Right hindlimb (tissue), 1 donor: ENCODE data around the gene PHF24.

Experiments
- DNase-seq: peaks from one replicate; pipeline ENCODE4 v3.0.0-alpha.2; 2018

The PHF24 gene

DNA sequence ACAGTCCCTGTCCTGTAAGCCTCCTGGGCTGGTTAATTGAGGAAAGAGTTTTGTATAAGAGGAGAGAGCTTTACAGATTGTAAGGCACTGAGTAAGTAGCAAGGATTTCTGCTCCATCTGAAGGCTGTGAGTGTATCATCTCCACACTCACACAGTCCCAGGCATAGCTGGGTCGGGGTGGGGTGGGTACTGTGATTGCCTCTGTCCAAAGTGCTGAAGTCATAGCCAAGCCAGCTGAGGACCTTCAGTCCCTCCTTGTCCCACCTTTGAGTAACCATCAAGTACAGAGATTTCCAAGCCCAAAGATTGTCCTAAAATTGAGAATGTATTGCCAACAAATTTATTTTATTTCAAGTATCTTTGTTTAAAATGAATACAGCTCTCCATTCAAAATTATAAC lies 26.0 kb downstream of the PHF24 start:
- peak; percentile 58 for DNase-seq

DNA sequence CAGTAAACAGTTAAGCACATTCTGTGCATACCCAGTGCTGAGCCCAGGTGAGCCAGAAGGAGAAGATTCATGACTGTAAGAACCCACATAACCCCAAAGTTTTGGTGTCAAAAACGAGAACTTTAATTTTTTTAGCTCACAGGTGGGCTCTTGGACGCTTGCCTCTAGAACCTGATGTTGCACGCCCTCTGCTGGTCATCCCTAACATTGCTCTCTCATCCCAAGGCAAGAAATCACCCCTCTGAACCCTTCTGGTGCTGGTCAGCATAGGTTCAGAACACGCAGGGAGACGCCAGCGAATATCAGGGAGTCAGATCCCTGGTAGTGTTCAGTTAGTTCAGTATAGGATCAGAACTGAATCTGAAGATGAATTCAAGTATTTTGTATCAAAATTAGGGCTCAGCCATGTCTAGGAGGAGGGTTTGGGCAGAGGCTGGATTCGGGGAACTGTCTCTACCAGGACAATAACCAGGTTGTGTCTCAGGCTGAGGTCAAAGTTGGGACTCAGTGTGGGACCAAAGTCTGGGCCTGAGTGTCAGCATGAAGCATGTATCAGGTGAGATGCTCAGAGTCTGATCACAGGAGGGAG lies 27.3 kb downstream of the PHF24 start:
- DNase-seq, result peak; percentile 52

DNA sequence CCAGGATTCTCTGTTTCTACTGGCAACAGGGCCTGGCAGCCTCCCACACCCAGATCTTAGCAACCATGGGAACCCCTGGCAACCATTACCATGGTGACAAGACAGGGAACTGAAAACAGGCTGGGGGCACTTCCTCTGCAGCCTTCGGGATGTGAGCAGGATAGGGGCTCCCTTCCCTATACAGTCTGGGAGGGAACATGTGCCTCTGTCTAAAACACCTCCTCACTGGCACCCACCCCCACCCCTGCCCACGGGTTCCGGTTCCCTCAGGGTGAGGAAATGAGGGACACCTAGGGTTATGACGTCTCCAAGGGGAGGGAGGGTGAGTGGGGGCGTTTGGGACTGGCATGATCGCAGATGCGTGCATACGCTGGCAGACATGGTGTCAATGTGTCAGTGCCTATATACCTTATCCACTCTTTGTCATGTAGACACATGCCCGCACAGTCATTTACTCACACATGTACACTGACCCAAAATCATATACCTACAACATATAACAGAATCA lies 28.5 kb downstream of the PHF24 start:
- peak; percentile 48 for DNase-seq

DNA sequence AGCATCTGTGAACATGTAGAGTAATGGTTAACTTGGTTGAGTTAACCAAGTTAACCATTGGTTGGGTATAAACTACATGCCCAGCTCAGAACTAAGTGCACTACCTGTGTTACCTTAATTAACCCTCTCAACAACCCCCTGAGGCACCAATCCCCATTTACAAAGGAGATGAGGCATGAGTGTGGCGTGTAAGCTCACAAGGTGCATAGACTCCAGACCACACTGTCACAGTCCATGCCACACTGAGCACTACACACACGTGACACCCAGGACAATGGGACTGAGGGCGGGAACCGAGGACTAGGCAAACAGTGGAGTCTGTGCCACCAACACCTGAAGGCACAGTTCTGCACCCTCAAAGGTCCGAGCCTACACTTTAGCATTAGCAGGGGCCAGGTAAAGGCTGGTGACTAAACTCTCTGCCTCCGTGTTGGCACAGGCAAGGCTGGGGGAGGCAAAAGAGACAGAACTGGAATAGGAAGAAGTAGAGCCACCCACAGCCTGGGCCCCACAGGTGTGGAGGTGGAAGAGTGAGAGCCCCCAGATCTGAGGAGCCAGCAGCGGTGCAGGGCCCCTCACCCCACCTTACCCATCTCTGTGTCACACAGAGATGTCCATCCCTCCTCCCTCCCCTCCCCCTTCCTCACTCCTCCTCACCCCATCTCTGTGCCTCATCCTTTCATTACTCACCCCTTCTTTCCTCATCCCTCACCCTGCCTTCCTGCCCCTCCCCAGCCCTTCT lies 29.2 kb downstream of the PHF24 start:
- no peak for DNase-seq

DNA sequence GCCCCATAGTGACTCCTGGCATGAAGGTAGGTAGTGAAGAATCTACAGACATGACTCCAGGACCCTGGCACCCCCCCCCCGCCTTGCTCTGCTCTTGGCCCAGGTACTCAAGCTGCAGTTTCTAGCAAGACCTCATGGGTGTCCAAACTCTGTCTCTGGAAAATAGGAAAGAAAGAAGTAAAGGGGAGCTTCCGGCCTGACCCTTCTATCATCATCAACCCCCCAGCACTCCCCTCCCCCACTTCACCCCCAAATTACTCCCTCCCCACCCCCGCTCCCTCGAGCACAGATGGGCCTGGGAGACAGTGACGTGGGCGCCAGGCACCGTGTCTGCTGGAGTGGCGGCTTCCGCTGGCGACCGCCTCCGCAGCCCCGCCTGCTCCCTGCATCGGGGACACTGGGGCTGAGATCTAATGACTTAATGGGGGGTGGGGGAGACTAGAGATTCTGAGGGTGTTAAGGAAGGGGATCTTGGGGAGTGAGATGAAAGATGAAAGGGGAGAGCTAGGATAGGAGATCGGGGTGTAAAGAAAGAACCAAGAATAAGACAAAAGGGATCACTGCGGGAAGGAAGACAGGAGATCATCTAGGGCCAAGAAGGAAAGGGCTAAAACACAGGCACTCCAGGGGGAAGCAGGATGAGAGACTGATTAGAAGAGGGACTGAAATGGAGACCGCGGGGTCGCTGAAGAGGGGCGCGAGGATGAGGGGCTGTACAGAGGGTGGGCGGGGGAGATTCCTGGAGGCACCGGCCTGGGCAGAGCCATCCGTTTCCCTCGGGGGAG lies 30.3 kb downstream of the PHF24 start:
- no peak for DNase-seq

DNA sequence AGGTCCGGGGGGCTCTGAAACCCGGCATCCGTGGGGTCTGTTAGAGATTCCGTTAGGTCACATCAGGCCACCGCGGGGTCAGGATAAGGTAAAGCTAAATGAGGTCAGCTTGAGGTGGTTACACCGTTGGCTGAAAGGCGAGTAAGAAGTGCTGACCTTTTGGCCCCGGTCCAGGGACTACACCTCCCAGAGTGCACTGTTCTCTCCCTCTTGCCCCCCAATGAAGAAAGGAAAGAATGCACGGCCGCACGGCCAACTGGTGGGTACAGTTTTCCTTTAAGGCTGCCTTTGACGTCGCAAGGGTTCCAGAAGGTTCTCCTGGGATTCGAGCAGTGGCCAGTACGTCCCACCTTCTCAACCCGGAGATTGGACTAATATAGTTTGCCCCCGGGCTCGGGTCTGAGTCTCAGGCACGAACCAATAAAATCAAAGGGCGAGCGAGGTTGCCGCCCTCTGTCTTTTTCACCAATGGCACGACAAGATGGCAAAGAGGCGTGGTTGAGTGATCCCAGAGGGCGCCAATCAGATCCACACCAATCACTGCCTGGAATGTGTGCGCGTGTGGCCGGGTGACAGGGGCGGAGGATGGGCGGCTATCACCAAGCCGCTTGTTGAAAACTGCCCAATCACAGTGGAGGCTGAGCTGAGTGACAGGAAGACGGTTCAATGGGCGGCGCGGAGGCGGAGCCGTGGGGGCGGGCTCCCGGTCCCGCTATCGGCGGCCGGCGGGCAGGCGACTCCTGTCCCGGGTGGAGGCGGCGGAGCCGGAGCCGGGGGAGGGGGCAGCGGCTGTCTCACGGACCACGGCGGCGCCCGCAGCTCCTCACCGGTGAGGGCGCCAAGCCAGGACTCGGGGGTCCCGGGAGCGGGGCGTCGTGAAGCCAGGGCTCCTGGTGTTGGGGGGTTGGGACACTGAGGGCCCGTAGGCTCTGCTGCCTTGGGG lies 31.2 kb downstream of the PHF24 start, which contains the start of gene DNAJB5:
Gene DNAJB5, plus strand, starts transcription at position 743 of the 943 bp plus-strand sequence. CDS start 886 bp downstream, outside the sequence.
- DNase-seq, result peak; percentile 100

DNA sequence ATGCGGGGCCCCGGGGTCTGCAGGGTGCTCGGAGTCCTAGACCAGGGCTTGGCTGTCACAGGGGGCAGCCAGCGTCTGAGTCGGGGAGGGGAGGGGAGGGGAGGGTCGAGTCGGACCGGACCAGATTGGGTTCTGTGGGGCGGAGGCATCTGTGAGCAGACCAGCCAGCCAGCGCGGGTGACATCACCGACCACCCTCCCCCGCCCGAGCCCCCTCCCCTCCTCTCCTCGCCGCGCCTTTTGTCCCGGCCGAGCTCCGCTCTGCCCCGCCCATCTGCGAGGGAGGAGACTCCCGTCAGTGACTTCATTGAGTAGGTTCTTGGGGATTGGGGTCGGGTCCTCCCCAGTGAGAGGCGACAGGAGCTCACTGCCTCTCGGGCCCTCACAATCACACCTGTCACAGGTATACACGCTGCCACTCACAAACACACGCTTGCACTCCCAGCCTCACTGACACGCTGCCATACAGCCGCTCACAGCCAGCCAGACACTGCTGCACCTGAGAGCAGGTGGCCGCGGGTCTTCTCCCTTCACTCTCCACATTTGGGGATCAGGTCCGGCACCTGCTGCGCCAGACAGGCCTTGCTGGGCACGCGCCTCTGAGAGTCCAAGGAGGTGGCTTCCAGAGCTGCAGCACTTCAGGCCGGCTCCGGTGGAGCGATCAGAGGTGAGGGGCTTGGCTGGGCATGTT lies 32.0 kb downstream of the PHF24 start:
- peak; percentile 81 for DNase-seq

DNA sequence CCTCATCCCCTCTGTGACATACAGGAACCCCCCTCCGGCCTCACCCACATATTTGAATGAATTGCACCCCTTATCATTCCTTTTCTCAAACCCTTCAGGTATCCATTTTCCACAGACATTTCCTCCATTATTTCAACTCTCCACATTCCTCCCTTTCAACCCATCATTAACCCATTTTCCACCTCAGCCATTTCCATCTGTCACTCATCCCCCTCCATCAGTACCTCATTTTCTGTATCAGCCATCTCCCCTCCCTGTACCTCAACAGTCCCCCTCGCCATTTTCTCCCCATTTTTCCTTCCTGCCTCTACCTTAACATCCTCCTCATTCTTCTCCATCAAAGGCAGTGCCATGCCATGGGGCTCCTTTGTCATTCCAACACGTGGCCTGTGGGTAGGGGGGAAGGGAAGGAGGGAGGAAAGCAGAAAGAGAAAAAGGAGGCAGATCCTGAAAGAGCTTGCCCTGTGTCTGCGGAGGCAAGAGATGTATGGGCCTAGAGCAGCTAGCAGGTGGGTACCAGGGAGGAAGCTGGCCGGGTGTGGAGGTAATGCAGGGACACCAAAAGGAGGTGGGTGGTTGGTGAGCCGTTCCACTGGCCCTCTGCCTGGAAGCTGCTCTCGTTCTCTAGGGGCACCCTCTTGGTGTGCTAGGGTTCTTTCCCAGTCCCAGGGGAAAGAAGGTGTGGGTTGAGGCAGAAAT lies 33.0 kb downstream of the PHF24 start:
- no peak for DNase-seq

DNA sequence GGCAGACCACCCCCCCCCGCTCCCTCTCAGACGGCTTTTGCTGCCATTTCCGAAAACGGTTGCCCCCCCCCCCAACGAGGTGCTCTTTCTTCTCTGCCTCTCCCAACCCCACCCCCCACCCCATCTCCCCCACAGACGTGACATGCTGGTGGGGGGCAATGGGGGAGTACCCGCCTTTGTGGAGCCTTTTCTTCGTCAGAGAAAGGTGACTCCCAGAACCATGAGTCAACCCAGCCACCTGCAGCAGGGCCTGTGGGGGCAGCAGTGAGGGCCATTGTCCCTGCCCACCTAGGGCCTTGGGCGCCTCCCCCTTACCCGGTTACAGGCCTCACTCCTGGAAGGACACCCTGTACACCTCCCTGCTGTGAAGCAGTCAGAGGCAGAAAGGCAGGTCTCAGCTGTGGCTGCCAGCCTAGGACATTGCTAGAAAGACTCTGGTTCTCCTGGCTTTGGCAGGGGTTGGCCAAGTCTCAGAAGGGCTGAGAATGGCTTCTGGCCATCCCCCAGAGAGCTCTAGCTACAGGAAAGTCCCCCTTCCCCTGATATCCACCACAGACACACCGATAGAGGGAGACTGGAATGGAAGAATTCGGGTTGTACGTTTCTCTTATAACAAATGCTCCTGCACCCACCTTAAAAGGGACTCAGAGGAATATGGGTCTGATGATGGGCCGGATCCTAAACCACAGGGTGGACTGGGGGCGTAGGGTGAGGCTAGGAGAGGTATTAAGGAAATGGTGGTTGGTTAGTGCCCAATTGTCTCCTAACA lies 33.7 kb downstream of the PHF24 start:
- DNase-seq, result no peak

DNA sequence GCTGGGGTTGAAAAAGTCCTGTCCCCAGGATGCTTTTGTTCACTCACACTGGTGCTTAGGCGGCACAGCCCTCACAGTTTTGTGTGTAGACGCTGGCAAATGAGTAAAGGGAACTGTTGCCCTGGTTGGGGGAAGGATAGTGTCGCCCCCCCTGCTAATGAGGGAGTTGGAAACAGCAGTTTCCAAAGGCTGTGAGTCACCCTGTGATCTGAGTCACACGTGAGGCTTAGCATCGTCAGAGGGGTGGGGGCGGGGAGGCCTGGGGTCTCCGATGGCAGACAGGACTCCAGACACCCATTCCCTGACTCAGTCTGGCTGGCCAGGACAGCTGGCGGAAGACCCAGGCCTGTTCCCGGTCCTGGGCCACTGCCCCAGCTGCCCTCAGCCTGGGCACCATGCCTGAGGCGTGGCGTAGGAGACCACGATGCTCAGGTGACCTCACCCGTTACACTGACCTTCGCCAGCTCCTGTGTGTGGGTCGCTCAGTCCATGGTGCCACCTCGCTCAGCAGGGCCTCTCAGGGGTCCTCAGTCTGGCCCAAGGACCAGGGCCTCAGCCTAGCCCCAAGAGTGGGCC lies 34.4 kb downstream of the PHF24 start:
- DNase-seq, result peak; percentile 51

DNA sequence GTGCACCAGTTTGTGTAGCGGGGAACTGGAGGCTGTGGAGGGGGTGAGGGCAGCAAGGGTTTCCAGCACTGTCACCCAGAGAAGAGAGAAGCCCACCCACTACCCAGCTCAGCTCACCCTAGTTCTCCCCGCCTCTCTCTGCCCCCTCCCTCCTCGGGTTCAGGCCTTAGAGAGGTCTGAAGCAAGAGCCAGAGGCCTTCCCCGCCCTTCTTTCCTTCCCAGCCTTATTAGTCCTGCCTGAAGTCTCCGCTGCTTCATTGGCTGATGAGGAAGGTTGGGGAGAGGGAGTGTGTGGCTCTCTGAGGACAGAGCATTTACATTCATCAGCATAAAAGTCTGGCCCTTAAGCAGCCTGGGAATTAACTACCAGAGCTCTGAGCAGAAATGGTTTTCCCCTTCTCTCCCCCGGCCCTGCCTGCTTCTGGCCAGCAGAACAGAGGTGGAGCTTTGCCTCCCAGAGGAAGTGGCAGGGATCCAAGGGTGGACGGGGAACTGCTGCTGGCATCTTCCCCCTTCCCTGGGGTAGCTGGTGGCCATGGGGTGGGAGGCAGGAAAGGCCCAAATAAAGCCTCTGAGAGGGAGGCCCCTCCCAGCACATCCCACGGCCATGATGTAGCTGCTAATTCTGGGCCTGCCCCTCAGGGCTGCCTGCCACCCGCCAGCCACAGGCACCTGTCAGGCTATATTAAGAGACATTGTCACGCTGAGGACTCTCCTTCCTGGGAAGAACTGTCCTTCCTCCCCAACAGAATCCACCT lies 35.6 kb downstream of the PHF24 start:
- peak; percentile 85 for DNase-seq

DNA sequence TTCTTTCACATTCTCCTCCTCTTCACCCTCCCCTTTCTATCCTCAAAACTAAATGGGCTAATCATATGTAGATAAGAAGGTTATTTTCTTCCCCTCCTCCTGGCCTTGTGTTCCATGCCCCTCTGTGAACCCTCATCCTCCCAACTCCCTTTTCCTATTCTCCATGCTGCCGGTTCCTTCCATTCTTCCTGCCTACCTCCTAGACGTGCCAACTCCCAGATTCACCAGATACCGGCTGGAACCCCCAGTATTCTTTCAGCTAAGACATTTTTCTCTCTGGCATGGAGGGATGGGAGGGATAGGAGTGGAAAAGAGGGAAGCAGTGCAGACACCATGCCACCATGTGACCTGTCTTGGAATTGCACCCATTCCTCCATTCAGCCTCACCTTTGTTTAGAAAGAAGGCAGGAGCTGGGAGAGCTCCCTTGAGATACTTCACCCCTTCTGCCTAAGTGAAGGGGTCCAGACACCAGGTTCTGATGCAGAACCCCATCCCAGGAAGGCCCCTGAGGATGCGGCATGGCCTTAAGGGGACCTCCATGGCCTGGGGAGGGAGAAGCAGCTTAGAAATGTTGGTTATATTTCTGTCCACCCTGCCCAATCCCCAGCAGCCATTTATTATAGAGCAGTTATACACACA lies 36.3 kb downstream of the PHF24 start:
- DNase-seq, result peak; percentile 40

DNA sequence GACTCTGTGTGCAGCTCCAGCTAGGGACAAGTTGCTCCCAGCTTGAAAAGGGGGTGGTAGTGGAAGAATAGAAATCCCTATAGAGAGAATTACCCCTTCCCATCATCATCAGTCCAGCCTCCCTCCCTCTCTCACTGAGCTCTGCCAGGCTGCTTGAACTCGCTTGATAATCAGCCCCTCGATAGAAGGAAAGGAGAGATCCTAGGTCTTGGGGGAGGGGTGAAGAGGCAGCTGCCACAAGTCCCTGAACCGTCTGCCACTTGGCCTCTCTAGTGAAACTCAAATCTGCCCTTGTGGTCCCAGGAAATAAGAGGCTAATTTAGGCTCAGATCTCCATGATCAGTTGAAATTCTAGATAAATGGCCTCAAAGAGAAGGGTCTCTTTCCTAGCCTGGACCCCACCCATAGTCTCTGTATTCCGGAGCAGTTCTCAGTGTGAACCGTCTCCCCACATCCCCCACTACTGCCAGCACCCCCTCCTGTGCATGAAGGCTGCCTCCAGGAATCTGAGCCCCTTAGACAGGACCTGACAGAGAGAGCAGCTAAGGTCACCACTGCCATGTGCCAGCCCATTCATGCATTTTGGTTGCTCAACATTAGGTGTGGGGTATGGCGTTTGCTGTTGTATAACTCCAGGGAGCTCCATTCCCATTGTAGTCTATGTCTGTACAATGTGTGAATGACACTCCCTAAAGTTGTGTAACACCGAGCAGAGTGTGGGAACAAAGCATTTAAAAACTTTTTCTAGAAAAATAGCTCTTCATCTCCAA lies 37.0 kb downstream of the PHF24 start:
- no peak for DNase-seq

DNA sequence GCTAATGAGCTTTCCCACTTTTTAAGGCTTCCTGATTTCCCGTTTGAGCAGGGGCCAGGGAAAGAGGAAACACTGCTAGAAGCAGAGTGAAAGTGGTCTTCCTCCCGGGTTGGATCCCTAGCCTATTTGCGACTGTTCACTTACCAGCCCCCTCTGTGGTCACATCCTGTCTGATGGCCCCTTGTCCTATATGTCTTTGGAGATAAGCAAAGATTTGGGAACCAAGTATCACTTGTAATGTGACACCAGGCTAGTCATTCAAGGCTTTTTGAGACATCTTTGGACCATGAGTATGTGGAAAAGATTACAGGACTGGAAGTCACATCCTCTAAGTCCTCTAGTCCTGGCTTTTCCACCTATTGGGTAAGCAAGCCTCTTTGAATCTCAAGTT lies 37.6 kb downstream of the PHF24 start:
- DNase-seq, result no peak

DNA sequence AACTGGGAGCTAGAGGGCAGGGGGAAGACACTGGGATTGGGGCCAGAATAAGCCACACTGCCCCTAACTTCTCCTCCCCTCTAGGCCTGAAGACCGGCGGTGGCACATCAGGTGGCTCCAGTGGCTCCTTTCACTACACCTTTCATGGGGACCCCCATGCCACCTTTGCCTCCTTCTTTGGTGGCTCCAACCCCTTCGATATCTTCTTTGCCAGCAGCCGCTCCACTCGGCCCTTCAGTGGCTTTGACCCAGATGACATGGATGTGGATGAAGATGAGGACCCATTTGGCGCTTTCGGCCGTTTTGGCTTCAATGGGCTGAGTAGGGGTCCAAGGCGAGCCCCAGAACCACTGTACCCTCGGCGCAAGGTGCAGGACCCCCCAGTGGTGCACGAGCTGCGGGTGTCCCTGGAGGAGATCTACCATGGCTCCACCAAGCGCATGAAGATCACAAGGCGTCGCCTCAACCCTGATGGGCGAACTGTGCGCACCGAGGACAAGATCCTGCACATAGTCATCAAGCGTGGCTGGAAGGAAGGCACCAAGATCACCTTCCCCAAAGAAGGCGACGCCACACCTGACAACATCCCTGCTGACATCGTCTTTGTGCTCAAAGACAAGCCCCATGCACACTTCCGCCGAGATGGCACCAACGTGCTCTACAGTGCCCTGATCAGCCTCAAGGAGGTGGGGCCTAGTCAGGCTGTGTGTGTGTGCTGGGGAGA lies 38.3 kb downstream of the PHF24 start:
- no peak for DNase-seq

DNA sequence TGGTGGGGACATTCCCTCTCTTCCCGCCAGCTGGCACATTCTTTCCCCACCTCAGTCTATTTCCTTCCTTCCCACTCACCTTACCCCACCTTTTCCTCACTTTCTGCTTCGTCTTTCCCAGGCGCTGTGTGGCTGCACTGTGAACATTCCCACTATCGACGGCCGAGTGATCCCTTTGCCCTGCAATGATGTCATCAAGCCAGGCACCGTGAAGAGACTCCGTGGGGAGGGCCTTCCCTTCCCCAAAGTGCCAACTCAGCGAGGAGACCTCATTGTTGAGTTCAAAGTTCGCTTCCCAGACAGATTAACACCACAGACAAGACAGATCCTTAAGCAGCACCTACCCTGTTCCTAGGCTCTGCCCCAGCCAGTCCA lies 38.8 kb downstream of the PHF24 start:
- no peak for DNase-seq

DNA sequence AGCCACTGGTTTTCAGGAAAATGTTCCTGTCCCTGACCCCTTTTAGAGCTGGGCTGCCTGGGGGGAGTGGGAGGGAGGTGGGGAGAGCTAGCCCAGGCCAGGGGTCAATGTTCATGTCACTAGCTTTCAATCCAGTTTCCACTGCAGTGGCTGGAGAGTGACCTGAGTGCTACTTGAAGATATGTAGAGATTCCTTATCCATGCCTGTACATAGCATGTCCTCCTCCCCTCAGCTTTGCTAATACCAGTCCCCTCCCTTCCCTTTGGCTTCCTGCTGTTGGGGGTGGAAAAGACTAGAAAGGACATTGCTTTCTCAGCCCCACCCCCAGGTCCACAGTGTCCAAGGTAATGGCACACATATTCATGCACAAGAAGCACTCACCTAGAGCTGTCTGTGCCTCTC lies 39.3 kb downstream of the PHF24 start:
- no peak for DNase-seq
